ENCODE measurements around the gene LHX3. TPM values are rescaled to one million over a fixed set of nuclear protein-coding genes. Genes with fewer than 3 reads are reported as not detected.

Gene LHX3
- total and polyA plus RNA-seq, 8 donors, result not detected

DNA sequence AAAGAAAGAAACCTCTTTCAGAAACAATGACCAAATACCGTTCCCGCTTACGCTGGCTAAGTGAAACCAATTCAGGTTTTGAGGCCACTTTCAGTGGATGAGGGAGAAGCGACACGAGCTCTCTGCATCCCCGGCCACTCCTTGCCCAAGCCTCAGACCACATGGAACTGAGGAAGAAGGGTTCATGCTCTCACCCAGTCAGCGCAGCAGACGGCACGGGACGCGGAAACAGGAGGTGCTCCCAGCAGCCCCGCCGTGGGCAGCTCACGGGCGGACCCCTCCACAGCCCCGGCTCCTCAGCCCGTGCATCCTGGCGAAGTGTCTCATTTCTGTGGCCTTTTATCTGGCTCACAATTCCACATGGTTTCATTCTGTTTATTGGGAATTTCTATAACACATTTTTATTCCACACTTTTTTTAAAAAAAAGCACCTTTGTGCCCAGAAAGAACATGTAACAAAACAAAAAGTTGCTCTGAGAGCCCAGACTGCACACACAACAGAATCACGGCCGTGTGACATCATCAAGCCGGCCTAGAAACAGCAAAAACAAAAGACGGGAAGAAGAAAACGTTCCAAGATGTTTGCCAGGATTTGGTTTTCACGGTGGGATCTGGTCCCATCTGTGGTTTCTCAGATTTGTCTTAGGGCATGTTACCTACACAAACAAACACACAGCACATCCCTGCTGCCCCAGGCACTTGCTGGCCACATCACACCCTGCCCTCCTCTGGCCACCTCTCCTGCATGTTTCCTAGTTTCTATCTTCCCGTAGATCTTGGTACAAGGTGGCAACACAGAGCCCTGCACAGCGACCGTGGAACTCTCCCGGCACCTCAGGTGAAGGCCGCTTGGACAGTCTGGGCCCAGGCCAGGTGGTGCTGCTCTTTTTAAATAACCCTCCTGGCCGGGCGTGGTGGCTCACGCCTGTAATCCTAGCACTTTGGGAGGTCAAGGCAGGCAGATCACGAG is 24.5 kb upstream of the LHX3 start:
- H3K9me3 ChIP-seq, result no peaks in the 10 kb centered on the region
- DNase-seq (peak in 1 of 4 donors; percentile 70), ATAC-seq (no peak)
- no peak overlapping the region for H3K4me3 ChIP-seq
- no peak for TF ChIP-seq CTCF (IDR thresholded peaks at IDR 0.05)
- H3K27ac ChIP-seq, result no peak overlapping the region
- peaks cover 0 to 19% of the 10 kb centered on the region in 2 donors for H3K4me1 ChIP-seq
- H3K36me3 ChIP-seq, result peaks cover 0 to 15% of the 10 kb centered on the region in 2 donors
- intact Hi-C loops (cut with DNase I), result no loop called here
- no peaks in the 10 kb centered on the region for H3K27me3 ChIP-seq

DNA sequence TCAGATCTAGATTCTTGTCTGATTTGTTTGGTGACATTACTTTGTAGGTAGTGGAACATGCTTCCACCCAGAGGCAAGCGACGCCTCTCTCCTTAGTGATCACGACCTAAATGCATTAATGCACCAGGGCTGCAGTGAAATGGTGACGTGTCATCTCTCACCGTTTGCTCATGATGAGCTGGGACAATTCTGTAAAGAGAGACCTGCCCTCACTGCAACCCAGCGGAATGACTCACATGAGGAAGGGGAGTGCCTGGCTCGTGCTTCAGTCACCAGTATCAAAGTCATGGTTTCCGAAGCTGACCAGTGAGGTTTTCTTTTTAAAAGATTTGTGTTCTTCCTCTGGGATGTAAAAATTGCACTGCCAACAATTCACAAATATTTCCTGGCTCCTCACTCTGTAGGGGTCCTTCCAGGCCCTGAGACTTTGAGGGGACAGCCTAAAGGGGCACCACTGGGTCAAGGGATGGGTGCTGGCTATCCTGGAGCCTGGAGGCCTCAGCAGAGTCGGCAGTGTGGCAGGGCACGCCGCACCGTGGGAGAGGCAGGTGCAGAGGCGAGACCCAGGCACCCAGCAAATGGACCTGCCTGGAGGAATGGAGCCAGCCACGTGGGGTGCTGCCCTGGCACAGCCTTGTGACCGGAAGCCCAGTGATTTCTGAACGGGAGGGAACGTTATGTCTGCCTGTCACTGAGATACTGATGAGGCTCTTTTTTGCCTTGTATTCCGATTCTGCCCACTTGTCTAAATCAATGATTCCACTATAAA is 23.4 kb upstream of the LHX3 start:
- Histone ChIP-seq H3K4me3 (no peak overlapping the region), H3K9me3 (no peaks in the 10 kb centered on the region), H3K27ac (no peak overlapping the region), H3K27me3 (no peaks in the 10 kb centered on the region), H3K36me3 (peaks cover 0 to 25% of the 10 kb centered on the region in 2 donors), H3K4me1 (peaks cover 0 to 19% of the 10 kb centered on the region in 2 donors)
- ATAC-seq (no peak), DNase-seq (peak in 1 of 4 donors; percentile 43)
- intact Hi-C loops (cut with DNase I), result no loop called here
- no peak for TF ChIP-seq CTCF (IDR thresholded peaks at IDR 0.05)

DNA sequence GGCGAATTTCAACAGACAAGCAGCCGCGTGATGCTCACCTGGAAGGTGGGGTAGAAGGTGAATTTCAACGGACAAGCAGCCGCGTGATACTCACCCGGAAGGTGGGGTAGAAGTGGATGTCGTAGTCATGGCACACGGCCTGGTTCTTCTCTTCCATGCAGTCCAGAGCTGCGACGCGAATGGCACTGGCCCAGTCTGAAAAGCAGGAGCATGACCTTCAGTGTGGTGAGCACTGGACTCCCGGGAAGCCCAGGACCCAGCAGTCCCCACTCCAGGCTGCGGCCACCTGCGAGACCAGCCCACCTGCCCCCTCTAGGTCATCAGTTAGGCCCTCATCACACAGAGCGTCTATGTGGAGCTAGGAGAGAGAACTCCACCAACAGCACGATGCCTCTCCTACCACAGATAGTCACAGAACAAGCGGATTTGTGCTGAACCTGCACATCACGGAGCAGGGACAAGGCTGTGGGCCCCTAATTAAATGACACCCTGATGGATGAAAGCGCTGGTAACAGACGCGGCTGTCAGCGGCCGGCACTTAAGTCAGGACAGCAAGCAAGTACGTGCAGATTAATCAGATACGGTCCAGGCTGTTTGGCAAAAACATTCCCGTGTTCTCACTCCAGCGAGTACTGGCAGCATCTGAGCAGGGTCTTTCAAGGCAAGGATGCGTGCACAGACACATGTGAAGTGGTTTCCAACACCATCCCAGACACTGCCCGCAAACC is 21.9 kb upstream of the LHX3 start:
- no peaks in the 10 kb centered on the region for H3K9me3 ChIP-seq
- H3K27ac ChIP-seq, result no peak overlapping the region
- TF ChIP-seq CTCF (IDR thresholded peaks at IDR 0.05), result no peak
- DNase-seq (peak in 1 of 4 donors; percentile 52), ATAC-seq (no peak)
- H3K4me1 ChIP-seq, result peaks cover 0 to 6% of the 10 kb centered on the region in 2 donors
- H3K27me3 ChIP-seq, result no peaks in the 10 kb centered on the region
- H3K4me3 ChIP-seq, result no peak overlapping the region
- peaks cover 0 to 40% of the 10 kb centered on the region in 2 donors for H3K36me3 ChIP-seq
- intact Hi-C loops (cut with DNase I), result no loop called here

DNA sequence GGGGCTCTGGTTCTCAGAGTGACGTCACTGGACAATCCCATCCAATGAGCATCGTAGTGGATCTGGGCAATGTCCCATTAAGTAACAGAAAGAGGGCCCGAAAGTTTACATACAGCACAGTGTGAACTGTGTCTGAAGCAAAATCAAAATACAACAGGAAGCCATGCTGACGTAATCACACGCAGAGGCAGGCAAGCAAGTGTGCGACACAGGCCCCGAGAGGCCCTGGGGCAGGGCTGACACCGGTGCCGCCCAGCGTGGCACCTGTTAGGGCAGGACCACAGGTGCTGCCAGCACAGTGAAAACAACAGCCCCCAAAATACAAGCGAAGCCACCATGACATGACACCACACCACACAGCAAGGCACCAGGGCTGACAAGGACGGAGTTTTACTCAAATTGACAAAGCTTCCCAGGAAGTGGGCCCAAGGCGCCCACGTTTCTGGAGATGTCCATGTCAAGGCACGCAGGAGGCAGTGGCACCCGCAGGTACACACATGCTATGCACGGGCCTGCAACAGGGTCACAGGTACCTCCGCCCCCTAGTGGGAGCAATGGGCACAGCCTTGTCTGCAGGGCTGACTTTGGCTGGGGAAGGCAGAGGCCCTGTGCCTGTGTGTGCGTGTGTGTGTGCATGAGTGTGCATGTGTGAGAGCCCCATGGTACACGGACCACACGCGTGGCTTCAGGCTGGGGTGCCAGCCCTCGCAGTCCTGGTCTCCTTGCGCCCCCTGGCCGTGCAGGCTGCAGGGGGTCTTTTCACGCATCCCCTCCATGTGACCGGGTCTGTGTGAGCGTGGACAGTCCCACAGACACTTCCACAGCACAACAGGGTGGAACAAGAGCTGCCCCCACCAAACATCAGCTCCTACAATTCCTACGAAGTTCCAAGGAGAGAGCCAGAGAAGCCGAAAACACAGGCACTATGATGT is 21.1 kb upstream of the LHX3 start:
- peaks cover 0 to 6% of the 10 kb centered on the region in 2 donors for H3K4me1 ChIP-seq
- intact Hi-C loops (cut with DNase I), result no loop called here
- no peak overlapping the region for H3K27ac ChIP-seq
- TF ChIP-seq CTCF (IDR thresholded peaks at IDR 0.05), result peak; percentile 77 to 80
- H3K9me3 ChIP-seq, result no peaks in the 10 kb centered on the region
- H3K27me3 ChIP-seq, result no peaks in the 10 kb centered on the region
- DNase-seq, result peak in 3 of 4 donors; percentile 36 to 85 (median 43)
- H3K4me3 ChIP-seq, result no peak overlapping the region
- H3K36me3 ChIP-seq, result peaks cover 0 to 48% of the 10 kb centered on the region in 2 donors
- peak; percentile 92 for ATAC-seq

Measured in left lung (tissue), 10 donors.